LNCaP clone FGC (cell line): ENCODE results near the gene ZNF76.

Source experiments
- DNase-seq: peaks from one replicate; pipeline ENCODE4 v3.0.0-alpha.2; 2011; ENCODE audit warnings: low read depth
- H3K4me3 ChIP-seq: 2 replicates; pipeline ENCODE4 v1.5.1; 2011; ENCODE audit warnings: mild to moderate bottlenecking, low read depth, low read length, control low read depth
- TF ChIP-seq, protein P1 (sequence below): IDR thresholded peaks from 2 replicates; pipeline ENCODE4 v1.5.1; 2012; ENCODE audit warnings: mild to moderate bottlenecking; ENCODE audit not compliant: control insufficient read depth, insufficient read depth; ENCODE audit errors: extremely low read depth

Gene ZNF76

GRCh38 chr6:35288834-35289233 is 29.3 kb downstream of the ZNF76 start:
- DNase-seq = no peak
- no peak overlapping the region for H3K4me3 ChIP-seq
- TF ChIP-seq, protein P1, sequence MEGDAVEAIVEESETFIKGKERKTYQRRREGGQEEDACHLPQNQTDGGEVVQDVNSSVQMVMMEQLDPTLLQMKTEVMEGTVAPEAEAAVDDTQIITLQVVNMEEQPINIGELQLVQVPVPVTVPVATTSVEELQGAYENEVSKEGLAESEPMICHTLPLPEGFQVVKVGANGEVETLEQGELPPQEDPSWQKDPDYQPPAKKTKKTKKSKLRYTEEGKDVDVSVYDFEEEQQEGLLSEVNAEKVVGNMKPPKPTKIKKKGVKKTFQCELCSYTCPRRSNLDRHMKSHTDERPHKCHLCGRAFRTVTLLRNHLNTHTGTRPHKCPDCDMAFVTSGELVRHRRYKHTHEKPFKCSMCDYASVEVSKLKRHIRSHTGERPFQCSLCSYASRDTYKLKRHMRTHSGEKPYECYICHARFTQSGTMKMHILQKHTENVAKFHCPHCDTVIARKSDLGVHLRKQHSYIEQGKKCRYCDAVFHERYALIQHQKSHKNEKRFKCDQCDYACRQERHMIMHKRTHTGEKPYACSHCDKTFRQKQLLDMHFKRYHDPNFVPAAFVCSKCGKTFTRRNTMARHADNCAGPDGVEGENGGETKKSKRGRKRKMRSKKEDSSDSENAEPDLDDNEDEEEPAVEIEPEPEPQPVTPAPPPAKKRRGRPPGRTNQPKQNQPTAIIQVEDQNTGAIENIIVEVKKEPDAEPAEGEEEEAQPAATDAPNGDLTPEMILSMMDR = no peak

DNA sequence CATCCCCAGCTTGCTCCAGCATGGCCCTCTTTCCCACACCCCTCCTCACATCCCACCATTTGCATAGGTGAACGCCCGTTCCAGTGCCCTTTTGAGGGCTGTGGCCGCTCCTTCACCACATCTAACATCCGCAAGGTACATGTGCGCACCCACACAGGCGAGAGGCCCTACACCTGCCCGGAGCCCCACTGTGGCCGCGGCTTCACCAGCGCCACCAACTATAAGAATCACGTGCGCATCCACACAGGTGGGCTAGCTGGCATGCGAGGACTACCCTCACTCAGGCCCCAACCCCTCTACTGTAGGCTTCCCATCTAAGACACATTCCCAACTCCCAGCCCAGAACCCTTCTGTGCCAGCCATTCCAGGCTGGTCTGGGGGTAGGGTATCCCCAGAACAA is 32.0 kb downstream of the ZNF76 start:
- TF ChIP-seq, protein P1 = no peak
- no peak for DNase-seq
- no peak overlapping the region for H3K4me3 ChIP-seq

DNA sequence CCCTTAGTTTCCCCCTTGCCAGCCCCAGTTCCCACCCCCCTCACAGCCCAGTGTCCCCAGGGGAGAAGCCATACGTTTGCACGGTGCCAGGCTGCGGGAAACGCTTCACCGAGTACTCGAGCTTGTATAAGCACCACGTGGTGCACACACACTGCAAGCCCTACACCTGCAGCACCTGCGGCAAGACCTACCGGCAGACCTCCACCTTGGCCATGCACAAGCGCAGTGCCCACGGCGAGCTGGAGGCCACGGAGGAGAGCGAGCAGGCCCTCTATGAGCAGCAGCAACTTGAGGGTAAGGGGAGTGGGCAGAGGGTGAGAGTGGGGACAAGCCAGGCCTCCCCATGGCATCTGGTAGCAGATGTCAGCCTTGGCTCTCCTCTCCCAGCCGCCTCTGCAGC is 33.0 kb downstream of the ZNF76 start:
- DNase-seq = no peak
- H3K4me3 ChIP-seq = no peak overlapping the region
- TF ChIP-seq, protein P1 = no peak

GRCh38 chr6:35293681-35294080 is 34.1 kb downstream of the ZNF76 start:
- DNase-seq = no peak
- TF ChIP-seq, protein P1 = no peak

GRCh38 chr6:35294308-35294945 is 34.9 kb downstream of the ZNF76 start:
- TF ChIP-seq, protein P1 = peak; percentile 94
- H3K4me3 ChIP-seq = no peak overlapping the region
- DNase-seq = no peak

More at GRCh38 chr6:35293681-35294080, 34.1 kb downstream of the ZNF76 start:
- H3K4me3 ChIP-seq = no peak overlapping the region

DNA sequence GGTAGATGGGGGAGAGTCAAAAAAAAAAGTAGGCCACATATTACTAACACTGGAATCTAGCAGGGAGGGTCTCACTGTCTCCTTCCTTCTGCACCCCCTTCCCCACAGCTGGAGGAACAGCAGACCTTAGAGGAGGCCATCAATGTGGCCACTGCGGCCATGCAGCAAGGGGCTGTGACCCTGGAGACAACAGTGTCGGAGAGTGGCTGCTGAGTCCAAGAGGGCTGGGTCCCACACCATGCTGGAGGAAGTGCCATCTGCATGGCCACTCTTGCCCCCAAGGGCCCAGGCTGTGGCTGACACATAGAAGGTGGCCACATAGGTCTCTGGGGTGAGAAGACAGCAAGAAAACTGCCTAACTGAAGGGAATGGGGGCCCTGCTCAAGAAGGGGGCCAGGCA is 35.5 kb downstream of the ZNF76 start:
- no peak for DNase-seq
- H3K4me3 ChIP-seq = no peak overlapping the region
- TF ChIP-seq, protein P1 = no peak
